Measurements from ENCODE around the gene UGT1A8.
"Not testable (repeated sequence)": the region's sequence is repeated elsewhere in the genome, so short reads cannot be mapped to it uniquely, and the experiment has no call there.

Gene UGT1A8

GRCh38 chr2:233714121-233714520, 96.7 kb downstream of the UGT1A8 start:
- TF ChIP-seq POLR2A (IDR thresholded peaks at IDR 0.05; ENCODE audit: extremely low read depth, insufficient read length): no peak
- TF ChIP-seq MYC (IDR thresholded peaks at IDR 0.05; ENCODE audit: low read depth, low read length): no peak
- no peak for TF ChIP-seq CTCF (IDR thresholded peaks at IDR 0.05; ENCODE audit: low read depth, low read length)
- DNase-seq (ENCODE audit: low read depth): peak; percentile 12
- no peak overlapping the region for H3K4me3 ChIP-seq (ENCODE audit: low read depth, low read length)

DNA sequence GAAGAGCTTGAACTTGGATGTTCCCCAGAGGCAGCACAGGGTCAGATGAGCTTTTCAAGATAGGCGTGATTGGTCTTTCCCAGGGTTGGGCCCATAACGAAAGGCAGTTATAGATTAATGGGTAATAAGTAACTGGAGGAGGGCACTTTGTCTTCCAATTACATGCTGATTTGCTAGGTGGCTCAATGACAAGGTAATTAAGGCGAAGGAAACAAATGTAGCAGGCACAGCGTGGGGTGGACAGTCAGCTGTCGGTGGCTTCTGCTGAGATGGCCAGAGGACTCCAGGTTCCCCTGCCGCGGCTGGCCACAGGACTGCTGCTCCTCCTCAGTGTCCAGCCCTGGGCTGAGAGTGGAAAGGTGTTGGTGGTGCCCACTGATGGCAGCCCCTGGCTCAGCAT, 101.1 kb downstream of the UGT1A8 start, which contains the start of gene UGT1A4:
TSS of gene UGT1A4 (plus strand) at position 185 of the 400 bp plus-strand sequence. CDS start at position 270, 85 bp downstream.
- no peak within 1 kb of the TSS for H3K4me3 ChIP-seq (ENCODE audit: low read depth, low read length)
- DNase-seq (ENCODE audit: low read depth): no peak
- TF ChIP-seq, protein P1, sequence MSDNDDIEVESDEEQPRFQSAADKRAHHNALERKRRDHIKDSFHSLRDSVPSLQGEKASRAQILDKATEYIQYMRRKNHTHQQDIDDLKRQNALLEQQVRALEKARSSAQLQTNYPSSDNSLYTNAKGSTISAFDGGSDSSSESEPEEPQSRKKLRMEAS (IDR thresholded peaks at IDR 0.05; ENCODE audit: low read depth, low read length): no peak
- no peak for TF ChIP-seq MYC (IDR thresholded peaks at IDR 0.05; ENCODE audit: low read depth, low read length)
- TF ChIP-seq CTCF (IDR thresholded peaks at IDR 0.05; ENCODE audit: low read depth, low read length): no peak
- no peak for TF ChIP-seq POLR2A (IDR thresholded peaks at IDR 0.05; ENCODE audit: extremely low read depth, insufficient read length)

DNA sequence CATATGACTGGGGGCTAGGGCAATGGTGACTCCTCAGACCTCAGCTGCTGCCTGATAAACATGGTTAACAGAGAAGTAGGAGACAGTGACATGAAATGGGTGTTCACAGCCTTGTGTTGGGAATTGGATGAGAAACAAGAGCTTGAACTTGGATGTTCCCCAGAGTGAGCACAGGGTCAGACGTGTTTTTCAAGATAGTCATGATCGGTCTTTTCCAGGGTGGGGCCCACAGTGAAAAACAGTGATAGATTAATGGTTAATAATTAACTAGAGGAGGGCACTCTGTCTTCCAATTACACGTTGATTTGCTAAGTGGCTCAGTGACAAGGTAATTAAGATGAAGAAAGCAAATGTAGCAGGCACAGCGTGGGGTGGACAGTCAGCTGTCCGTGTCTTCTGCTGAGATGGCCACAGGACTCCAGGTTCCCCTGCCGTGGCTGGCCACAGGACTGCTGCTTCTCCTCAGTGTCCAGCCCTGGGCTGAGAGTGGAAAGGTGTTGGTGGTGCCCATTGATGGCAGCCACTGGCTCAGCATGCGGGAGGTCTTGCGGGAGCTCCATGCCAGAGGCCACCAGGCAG, 111.4 kb downstream of the UGT1A8 start, which contains the start of gene UGT1A3:
TSS of gene UGT1A3 (plus strand) at position 320 of the 579 bp plus-strand sequence. CDS start at position 405, 85 bp downstream.
- TF ChIP-seq POLR2A (IDR thresholded peaks at IDR 0.05; ENCODE audit: extremely low read depth, insufficient read length) (no peak), CTCF (IDR thresholded peaks at IDR 0.05; ENCODE audit: low read depth, low read length) (no peak), MYC (IDR thresholded peaks at IDR 0.05; ENCODE audit: low read depth, low read length) (no peak)
- TF ChIP-seq, protein P1 (IDR thresholded peaks at IDR 0.05; ENCODE audit: low read depth, low read length): no peak
- no peak for DNase-seq (ENCODE audit: low read depth)
- no peak within 1 kb of the TSS for H3K4me3 ChIP-seq (ENCODE audit: low read depth, low read length)

DNA sequence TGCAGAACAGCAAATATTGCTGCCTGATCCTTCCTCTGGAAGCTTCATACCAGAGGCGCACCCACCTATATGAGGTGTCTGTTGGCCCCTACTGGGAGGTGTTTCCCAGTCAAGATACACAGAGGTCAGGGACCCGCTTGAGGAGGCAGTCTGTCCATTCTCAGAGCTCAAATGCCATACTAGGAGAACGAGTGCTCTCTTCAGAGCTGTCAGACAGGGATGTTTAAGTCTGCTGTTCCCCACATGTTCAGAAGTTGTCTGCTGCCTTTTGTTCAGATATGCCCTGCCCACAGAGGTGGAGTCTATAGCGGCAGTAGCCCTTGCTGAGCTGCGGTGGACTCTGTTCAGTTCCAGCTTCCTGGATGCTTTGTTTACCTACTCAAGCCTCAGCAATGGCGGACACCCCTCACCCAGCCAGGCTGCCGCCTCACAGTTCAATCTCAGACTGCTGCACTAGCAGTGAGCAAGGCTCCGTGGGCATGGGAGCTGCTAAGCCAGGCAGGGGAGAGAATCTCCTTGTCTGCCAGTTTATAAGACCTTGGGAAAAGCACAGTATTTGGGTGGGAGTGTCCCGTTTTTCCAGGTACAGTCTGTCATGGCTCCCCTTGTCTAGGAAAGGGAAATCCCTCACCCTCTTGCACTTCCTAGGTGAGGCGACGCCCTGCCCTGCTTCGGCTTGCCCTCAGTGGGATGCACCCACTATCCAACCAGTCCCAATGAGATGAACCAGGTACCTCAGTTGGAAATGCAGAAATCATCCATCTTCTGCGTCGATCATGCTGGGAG, 119.6 kb downstream of the UGT1A8 start:
- not testable (repeated sequence) for DNase-seq (ENCODE audit: low read depth); H3K4me3 ChIP-seq (ENCODE audit: low read depth, low read length)

GRCh38 chr2:233740870-233741269, 123.4 kb downstream of the UGT1A8 start:
- DNase-seq (ENCODE audit: low read depth): no peak
- H3K4me3 ChIP-seq (ENCODE audit: low read depth, low read length): no peak overlapping the region
- TF ChIP-seq, protein P1 (IDR thresholded peaks at IDR 0.05; ENCODE audit: low read depth, low read length): no peak
- TF ChIP-seq CTCF (IDR thresholded peaks at IDR 0.05; ENCODE audit: low read depth, low read length) (no peak), MYC (IDR thresholded peaks at IDR 0.05; ENCODE audit: low read depth, low read length) (no peak), POLR2A (IDR thresholded peaks at IDR 0.05; ENCODE audit: extremely low read depth, insufficient read length) (no peak)

DNA sequence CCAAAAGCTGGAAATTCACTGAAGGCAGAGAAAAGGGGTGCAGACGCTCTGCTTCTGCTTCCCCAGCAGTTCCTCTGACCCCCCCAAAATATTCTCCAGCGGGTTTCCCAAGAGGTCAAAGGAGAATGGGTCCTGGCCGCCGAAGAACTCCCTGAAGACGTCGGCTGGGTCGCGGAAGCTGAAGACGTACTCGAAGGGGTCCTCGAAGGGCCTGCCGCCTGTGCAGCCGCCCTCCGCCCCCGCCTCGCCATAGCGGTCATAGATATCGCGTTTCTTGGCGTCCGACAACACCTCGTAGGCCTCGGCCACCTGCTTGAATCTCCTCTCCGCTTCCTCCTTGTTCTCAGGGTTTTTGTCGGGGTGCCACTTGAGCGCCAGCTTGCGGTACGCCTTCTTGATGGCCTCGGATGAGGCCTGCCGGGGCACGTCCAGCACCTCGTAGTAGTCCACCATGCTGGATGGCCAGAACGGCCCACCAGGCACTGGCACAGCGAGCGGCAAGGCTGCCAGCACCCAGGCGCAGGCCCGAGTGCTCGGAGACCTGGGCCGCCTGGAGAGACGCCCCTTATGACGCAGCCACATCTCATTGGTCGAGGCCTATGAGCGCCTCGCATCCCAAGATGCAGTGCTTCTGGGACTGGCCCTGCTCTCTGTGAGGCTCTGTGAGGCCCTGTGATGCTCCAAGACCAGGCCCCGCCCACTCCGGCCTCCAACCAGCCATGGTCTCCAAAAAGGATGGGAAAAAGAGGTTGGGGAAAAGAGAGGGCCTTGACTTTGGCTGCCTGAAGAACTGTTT, 126.2 kb downstream of the UGT1A8 start:
- no peak for TF ChIP-seq MYC (IDR thresholded peaks at IDR 0.05; ENCODE audit: low read depth, low read length)
- TF ChIP-seq, protein P1 (IDR thresholded peaks at IDR 0.05; ENCODE audit: low read depth, low read length): no peak
- TF ChIP-seq CTCF (IDR thresholded peaks at IDR 0.05; ENCODE audit: low read depth, low read length): no peak
- no peak for TF ChIP-seq POLR2A (IDR thresholded peaks at IDR 0.05; ENCODE audit: extremely low read depth, insufficient read length)
- H3K4me3 ChIP-seq (ENCODE audit: low read depth, low read length): no peak overlapping the region
- no peak for DNase-seq (ENCODE audit: low read depth)
